Medulla oblongata (tissue), 1 donor: ENCODE data around the gene B3GNT5.

Source experiments
- DNase-seq: peaks from one replicate; pipeline ENCODE4 v3.0.0-alpha.2; 2015; ENCODE audit errors: extremely low spot score

The B3GNT5 gene

GRCh38 chr3:183290216-183290615, 37.2 kb downstream of the B3GNT5 start:
- DNase-seq, result no peak

- no peak for DNase-seq
Observed at GRCh38 chr3:183291497-183292031, 38.5 kb downstream of the B3GNT5 start.

- DNase-seq, result no peak
Observed at GRCh38 chr3:183293966-183294365, 40.9 kb downstream of the B3GNT5 start.

GRCh38 chr3:183295211-183295610, 42.2 kb downstream of the B3GNT5 start:
- DNase-seq, result peak; percentile 60

- no peak for DNase-seq
Observed at GRCh38 chr3:183296944-183297343, 43.9 kb downstream of the B3GNT5 start.

GRCh38 chr3:183298701-183299153, 45.7 kb downstream of the B3GNT5 start:
- peak; percentile 77 for DNase-seq

GRCh38 chr3:183299976-183300375, 46.9 kb downstream of the B3GNT5 start:
- DNase-seq, result no peak

- no peak for DNase-seq
Observed at GRCh38 chr3:183300996-183301562, 48.0 kb downstream of the B3GNT5 start.

- no peak for DNase-seq
Observed at GRCh38 chr3:183301937-183302580, 49.0 kb downstream of the B3GNT5 start.

GRCh38 chr3:183303690-183304089, 50.6 kb downstream of the B3GNT5 start:
- DNase-seq, result no peak

GRCh38 chr3:183306798-183307671, 54.0 kb downstream of the B3GNT5 start:
- peak; percentile 91 for DNase-seq

- DNase-seq, result no peak
Observed at GRCh38 chr3:183307749-183308148, 54.7 kb downstream of the B3GNT5 start.

- DNase-seq, result peak; percentile 67
Observed at GRCh38 chr3:183308751-183309150, 55.7 kb downstream of the B3GNT5 start.

- no peak for DNase-seq
Observed at GRCh38 chr3:183309276-183309675, 56.2 kb downstream of the B3GNT5 start.

GRCh38 chr3:183310936-183311335, 57.9 kb downstream of the B3GNT5 start:
- no peak for DNase-seq

GRCh38 chr3:183312433-183312832, 59.4 kb downstream of the B3GNT5 start:
- DNase-seq, result no peak

GRCh38 chr3:183313351-183313750, 60.3 kb downstream of the B3GNT5 start:
- DNase-seq, result peak; percentile 29

GRCh38 chr3:183313764-183314163, 60.7 kb downstream of the B3GNT5 start:
- DNase-seq, result no peak

- no peak for DNase-seq
Observed at GRCh38 chr3:183315739-183316138, 62.7 kb downstream of the B3GNT5 start.

GRCh38 chr3:183317271-183317670, 64.2 kb downstream of the B3GNT5 start:
- no peak for DNase-seq

GRCh38 chr3:183317886-183318865, 65.1 kb downstream of the B3GNT5 start:
- no peak for DNase-seq
